HUES6 (cell line): Measurements from ENCODE around the gene ACAD9.
"Not testable (repeated sequence)": the region's sequence is repeated elsewhere in the genome, so short reads cannot be mapped to it uniquely, and the experiment has no call there.

ENCODE experiments used
- H3K27ac ChIP-seq: 2 replicates; pipeline ENCODE4 v1.7.0; 2013; ENCODE audit warnings: low read depth, mild to moderate bottlenecking, low read length, inconsistent platforms
- H3K27me3 ChIP-seq: 2 replicates; pipeline ENCODE4 v1.6.1; 2013; ENCODE audit warnings: low read length; ENCODE audit not compliant: control insufficient read depth, insufficient read depth
- H3K36me3 ChIP-seq: 2 replicates; pipeline ENCODE4 v1.6.1; 2013; ENCODE audit warnings: low read length; ENCODE audit not compliant: control insufficient read depth, insufficient read depth
- H3K4me1 ChIP-seq: 2 replicates; pipeline ENCODE4 v1.6.1; 2013; ENCODE audit warnings: low read length; ENCODE audit not compliant: control insufficient read depth, insufficient read depth
- H3K4me3 ChIP-seq: 2 replicates; pipeline ENCODE4 v1.5.1; 2013; ENCODE audit warnings: low read depth, low read length
- H3K9ac ChIP-seq: one replicate; pipeline ENCODE4 v1.6.1; 2013; ENCODE audit warnings: mild to moderate bottlenecking, low read length
- H3K9me3 ChIP-seq: 2 replicates; pipeline ENCODE4 v1.6.1; 2013; ENCODE audit warnings: low read depth, low read length; ENCODE audit not compliant: control insufficient read depth, insufficient read depth

Gene ACAD9

GRCh38 chr3:128861491-128861890, 17.9 kb upstream of the ACAD9 start:
- Histone ChIP-seq H3K4me1 (peaks cover 10% of the 10 kb centered on the region; the same call in 1 of the 2 replicates), H3K4me3 (no peak overlapping the region), H3K36me3 (peaks cover 7% of the 10 kb centered on the region; the same call in 1 of the 2 replicates), H3K27me3 (no peaks in the 10 kb centered on the region), H3K9ac (no peak overlapping the region), H3K9me3 (peaks cover 50% of the 10 kb centered on the region), H3K27ac (no peak overlapping the region)

GRCh38 chr3:128863560-128863959, 15.9 kb upstream of the ACAD9 start:
- H3K27me3 ChIP-seq: no peaks in the 10 kb centered on the region
- no peak overlapping the region for H3K27ac ChIP-seq
- no peak overlapping the region for H3K4me3 ChIP-seq
- H3K4me1 ChIP-seq: peaks cover 10% of the 10 kb centered on the region; the same call in 1 of the 2 replicates
- peaks cover 7% of the 10 kb centered on the region; the same call in 1 of the 2 replicates for H3K36me3 ChIP-seq
- peaks cover 33% of the 10 kb centered on the region for H3K9me3 ChIP-seq
- no peak overlapping the region for H3K9ac ChIP-seq

GRCh38 chr3:128864351-128864811, 15.0 kb upstream of the ACAD9 start:
- H3K9ac ChIP-seq: no peak overlapping the region
- H3K4me3 ChIP-seq: no peak overlapping the region
- no peaks in the 10 kb centered on the region for H3K27me3 ChIP-seq
- peaks cover 25% of the 10 kb centered on the region for H3K9me3 ChIP-seq
- H3K4me1 ChIP-seq: peaks cover 10% of the 10 kb centered on the region; the same call in 1 of the 2 replicates
- no peak overlapping the region for H3K27ac ChIP-seq
- H3K36me3 ChIP-seq: peaks cover 7% of the 10 kb centered on the region; the same call in 1 of the 2 replicates

GRCh38 chr3:128864849-128865804, 14.3 kb upstream of the ACAD9 start:
- H3K27ac ChIP-seq, H3K4me3 ChIP-seq: not testable (repeated sequence)

GRCh38 chr3:128867200-128868125, 12.0 kb upstream of the ACAD9 start:
- no peaks in the 10 kb centered on the region for H3K27me3 ChIP-seq
- H3K9me3 ChIP-seq: no peaks in the 10 kb centered on the region
- H3K36me3 ChIP-seq: no peaks in the 10 kb centered on the region
- no peak overlapping the region for H3K27ac ChIP-seq
- H3K4me3 ChIP-seq: no peak overlapping the region
- H3K9ac ChIP-seq: no peak overlapping the region
- peaks cover 10% of the 10 kb centered on the region; the same call in 1 of the 2 replicates for H3K4me1 ChIP-seq

More at GRCh38 chr3:128864849-128865804, 14.3 kb upstream of the ACAD9 start:
- H3K27me3 ChIP-seq, H3K36me3 ChIP-seq, H3K4me1 ChIP-seq: not testable (repeated sequence)
- Histone ChIP-seq H3K9me3 (peaks cover 17% of the 10 kb centered on the region), H3K9ac (peak overlapping the region; percentile 8)

- Histone ChIP-seq H3K4me3 (no peak overlapping the region), H3K4me1 (no peaks in the 10 kb centered on the region), H3K9me3 (no peaks in the 10 kb centered on the region), H3K27ac (no peak overlapping the region), H3K36me3 (no peaks in the 10 kb centered on the region), H3K27me3 (0 out of 2 replicates have a peak, but pooled peaks cover 5% of the 10 kb centered on the region), H3K9ac (no peak overlapping the region)
Measured at GRCh38 chr3:128870347-128870746, 9.1 kb upstream of the ACAD9 start.

- Histone ChIP-seq H3K9ac (no peak overlapping the region), H3K4me3 (no peak overlapping the region), H3K9me3 (no peaks in the 10 kb centered on the region), H3K4me1 (no peaks in the 10 kb centered on the region), H3K36me3 (no peaks in the 10 kb centered on the region), H3K27me3 (0 out of 2 replicates have a peak, but pooled peaks cover 5% of the 10 kb centered on the region), H3K27ac (no peak overlapping the region)
Measured at GRCh38 chr3:128872282-128872681, 7.1 kb upstream of the ACAD9 start.

- Histone ChIP-seq H3K9ac (no peak overlapping the region), H3K4me3 (no peak overlapping the region), H3K27ac (no peak overlapping the region), H3K36me3 (no peaks in the 10 kb centered on the region), H3K9me3 (no peaks in the 10 kb centered on the region), H3K27me3 (0 out of 2 replicates have a peak, but pooled peaks cover 5% of the 10 kb centered on the region), H3K4me1 (no peaks in the 10 kb centered on the region)
Measured at GRCh38 chr3:128872744-128873143, 6.7 kb upstream of the ACAD9 start.

GRCh38 chr3:128873244-128874022, 6.0 kb upstream of the ACAD9 start:
- Histone ChIP-seq H3K4me1 (peaks cover 6% of the 10 kb centered on the region; the same call in 1 of the 2 replicates), H3K27me3 (0 out of 2 replicates have a peak, but pooled peaks cover 5% of the 10 kb centered on the region), H3K36me3 (no peaks in the 10 kb centered on the region), H3K9me3 (no peaks in the 10 kb centered on the region), H3K27ac (no peak overlapping the region), H3K9ac (no peak overlapping the region), H3K4me3 (no peak overlapping the region)
